DMS79 treated with DMSO at 0.1 percent for 48 hours (cell line): ENCODE results near the gene LRRK2.
"Not testable (repeated sequence)": the region's sequence is repeated elsewhere in the genome, so short reads cannot be mapped to it uniquely, and the experiment has no call there.

Experiments
- DNase-seq: peaks from one replicate; lab custom pipeline; 2025; lab: John Stamatoyannopoulos, UW

Gene LRRK2

DNA sequence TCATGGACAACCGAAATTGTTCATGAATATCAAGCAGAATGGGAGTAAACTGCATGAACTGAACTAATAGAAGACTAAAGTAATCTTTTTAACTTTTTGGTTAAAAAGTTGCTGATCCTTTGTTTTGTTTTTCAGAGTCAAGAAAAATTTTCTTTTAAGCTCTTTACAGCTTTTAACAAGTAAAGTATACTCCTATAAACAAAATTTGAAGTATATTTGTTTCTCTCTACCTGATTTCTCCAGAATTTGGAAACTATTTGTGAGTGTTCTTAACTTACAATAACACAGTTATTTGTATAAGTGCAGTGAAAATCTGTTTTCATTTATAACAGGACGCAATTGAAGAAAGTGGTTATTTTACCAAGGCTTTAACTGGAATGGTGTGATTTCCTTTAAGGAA lies 12.2 kb upstream of the LRRK2 start:
- DNase-seq = no peak

DNA sequence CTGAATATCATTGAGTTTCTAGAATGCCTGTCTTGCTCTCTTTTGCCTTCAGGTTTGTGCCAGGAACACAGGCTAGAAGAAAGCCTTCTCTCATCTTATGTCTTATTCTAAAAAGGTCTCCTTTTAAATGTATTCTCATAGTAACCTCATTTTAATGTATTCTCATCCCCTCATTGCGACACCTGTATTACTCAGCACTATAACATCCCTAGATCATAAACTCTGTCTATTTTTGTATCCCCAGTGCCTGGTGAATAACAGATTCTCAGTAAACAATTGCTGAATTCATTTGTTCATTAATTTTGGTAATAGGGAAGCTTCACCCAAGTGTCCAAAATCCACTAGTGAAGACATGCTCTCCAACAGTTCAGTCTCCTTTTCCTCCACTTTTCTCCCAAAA lies 8.8 kb upstream of the LRRK2 start:
- DNase-seq = no peak

DNA sequence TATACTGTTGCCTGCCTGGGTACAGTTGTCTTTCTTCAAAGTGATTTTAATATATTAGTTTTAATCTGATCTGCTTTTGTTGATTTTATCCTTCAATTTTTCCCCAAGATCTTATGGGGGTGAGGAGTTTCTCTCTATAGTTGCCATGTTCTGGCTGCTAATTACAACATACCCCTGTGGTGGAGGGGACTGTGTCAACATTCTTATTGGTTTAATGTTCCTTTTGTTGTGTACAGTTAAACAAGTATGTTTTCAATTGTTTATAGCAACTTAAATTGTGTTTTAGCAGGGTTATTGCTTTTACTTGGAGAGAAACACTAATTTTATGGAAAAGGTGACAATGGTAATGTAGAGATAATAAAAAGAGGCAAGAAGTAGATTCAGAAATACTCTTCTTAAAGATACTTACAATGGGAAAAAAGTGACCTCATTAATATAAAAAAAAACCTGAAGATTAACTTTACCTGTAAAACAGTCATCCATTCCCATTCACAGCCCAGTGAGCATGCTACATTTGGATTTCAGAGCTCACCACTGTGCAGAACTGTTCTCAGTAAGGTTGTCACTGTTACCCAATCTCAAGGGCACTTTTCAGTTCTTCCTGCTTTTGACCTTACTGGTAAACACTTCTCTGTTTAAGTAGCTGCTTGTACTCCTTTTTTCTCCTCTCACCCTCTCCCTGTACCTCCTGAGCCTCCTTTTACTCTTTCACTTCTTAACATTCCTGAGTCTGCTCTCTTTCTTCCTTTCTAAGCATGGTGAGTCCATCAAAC lies 8.1 kb upstream of the LRRK2 start:
- DNase-seq = no peak

DNA sequence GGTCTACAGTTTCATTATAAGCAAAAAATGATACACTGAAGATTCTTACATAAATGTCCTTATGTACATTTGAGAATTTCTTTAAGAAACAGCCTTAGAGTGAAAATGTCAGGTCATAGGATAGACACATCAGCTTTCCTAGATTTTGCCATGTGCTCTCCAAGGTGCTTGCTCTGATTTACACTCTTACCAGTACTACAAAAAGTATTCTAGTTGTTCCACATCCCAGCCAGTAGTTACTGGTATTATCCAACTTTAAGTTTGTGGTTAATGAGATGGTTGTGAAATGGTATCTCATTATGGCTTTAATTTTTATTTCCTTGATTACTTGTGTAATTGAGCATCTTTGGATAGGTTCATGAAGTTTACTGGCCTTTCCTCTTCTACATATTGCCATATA lies 5.0 kb upstream of the LRRK2 start:
- DNase-seq = no peak

DNA sequence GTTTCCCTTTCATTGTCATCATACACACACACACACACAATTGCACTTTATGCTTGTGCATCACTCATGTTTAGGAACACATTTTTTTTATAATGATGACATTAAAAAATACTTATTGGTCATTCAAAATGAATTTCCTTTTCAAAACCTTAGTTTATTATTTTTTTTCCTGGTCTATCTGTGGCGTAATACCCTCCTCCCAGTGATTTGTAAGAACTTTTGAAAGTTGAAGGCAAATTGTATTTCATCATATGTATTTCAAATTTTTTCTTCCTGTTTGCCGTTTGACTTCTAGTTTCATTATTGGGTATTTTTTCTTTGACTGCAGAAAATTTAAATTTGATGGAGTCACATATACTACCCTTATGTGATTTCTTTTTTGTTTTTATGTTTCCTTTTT lies 2.5 kb upstream of the LRRK2 start:
- DNase-seq = no peak

DNA sequence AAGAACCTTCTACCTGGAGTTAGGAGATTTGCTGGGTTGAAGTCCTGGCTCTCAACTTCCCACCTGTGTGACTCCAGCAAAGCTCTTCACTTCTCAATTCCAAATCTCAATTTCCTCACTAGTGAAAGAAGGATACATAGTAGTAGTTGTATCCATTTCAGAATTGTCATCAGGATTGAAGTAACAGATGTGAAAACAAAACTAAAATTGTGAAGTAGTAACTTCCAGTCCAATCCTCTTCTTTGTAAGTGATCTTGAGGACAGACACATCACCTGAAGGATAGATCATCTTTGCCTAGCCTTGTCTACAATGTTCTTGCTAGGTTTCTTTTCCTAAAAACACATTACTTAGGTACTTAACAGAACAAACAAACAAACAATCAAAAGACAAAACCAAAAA lies 1.2 kb upstream of the LRRK2 start:
- no peak for DNase-seq

DNA sequence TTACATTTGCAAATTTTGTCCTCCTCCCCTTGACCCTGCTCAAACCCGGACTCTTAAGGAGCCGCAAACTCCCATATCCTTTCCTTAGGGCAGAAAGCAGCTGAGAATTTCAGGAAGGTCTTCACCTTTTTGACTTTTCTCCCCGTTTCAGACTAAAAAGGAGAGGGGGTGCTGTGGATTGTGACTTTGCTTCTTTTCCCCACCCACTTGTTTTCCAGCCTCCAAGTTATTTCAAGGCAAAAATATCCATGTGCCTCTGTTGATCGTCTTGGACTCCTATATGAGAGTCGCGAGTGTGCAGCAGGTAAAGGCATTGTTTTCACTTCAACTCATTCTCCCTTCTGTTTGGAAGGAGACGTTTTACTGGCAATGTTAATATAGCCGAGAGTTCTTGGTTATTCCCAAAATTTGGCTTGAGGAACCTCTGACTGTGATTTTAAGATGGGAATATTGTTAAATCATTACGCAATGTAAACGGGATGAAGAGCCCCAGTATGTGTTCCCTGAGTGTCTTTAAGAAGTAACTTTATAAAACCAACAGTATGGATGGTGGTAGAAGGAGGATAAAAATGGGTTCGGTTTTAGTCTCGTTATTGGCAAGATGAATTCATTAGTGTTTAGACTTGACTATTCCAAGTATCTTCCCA lies 663 bp downstream of the LRRK2 start:
- DNase-seq = no peak

DNA sequence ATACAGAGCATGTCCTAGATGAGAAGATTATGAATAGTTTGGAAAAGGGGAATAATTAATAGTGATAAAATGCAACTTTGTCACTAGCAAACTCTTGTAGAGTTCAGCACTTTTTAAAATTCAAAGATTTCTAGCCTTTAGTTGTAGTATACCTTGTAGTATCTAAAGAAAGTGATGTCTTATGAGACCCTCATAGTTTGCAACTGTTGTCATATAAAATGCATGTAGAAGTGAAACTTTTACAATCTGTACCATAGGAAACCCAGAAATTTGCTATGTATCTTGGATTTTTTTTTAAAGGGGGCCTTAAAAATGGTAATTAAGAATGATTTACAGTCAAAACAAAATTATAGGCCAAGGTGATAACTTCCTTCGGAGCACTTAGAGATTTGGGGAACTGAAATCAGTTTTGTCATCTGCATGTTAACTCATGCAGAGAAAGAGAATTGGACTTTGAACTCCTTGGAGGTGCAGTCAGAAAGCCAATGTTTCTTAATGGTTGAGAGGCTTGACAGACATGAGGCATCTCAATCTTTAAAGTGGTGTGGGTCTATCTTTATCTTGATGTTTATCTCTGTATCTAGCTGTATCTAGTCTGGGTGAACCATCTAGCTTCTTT lies 1.3 kb downstream of the LRRK2 start:
- no peak for DNase-seq

DNA sequence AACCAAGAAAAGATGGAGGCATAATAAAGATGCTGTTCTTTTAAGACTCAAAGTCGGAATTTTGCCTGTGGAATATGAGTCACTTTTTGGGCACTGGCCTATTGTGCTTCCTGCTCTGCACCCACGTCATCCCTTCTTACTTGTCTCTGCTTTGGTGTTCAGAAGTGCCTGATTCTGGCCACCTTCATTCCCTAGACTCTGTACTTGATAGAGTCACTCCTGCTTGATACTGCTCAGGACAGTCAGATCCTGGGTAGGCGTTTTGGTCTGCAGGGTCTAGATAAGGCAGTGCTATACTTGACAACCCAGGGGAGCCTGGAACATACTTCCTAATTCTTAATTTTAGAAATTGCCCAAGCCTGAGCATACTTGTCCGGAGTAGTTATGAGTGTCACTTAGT lies 1.9 kb downstream of the LRRK2 start:
- no peak for DNase-seq

DNA sequence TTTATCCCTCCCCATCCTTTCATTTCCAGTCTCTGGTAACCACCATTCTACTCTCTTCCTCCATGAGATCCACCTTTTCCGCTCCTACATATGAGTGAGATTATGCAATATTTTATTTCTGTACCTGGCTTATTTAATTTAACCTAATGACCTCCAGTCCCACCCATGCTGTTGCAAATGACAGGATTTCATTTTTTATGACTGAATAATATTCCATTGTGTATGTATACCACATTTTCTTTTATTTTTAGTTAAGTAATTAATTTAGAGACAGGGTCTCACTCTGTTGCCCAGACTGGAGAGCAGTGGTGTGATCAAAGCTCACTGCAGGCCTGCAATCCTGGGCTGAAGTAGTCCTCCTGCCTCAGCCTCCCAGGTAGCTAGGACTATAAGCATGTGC lies 2.6 kb downstream of the LRRK2 start:
- no peak for DNase-seq

DNA sequence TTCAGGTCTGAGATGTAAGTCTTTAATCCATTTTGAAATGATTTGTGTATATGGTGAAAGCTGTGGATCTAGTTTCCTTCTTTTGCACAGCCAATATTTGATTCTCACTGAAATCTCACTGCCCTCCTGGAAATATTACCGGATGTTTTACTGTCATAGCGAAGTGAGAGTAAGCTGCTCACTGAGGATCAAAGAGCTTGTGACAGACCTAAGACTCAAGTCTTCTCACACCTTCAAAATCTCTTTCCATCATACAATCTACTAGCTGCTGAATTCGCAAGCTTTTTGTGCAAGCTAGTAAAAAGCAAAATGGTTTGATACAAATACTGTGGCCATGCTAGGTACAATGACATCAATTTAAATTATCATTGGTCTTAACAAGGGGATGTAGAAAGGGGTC lies 3.9 kb downstream of the LRRK2 start:
- DNase-seq = no peak

DNA sequence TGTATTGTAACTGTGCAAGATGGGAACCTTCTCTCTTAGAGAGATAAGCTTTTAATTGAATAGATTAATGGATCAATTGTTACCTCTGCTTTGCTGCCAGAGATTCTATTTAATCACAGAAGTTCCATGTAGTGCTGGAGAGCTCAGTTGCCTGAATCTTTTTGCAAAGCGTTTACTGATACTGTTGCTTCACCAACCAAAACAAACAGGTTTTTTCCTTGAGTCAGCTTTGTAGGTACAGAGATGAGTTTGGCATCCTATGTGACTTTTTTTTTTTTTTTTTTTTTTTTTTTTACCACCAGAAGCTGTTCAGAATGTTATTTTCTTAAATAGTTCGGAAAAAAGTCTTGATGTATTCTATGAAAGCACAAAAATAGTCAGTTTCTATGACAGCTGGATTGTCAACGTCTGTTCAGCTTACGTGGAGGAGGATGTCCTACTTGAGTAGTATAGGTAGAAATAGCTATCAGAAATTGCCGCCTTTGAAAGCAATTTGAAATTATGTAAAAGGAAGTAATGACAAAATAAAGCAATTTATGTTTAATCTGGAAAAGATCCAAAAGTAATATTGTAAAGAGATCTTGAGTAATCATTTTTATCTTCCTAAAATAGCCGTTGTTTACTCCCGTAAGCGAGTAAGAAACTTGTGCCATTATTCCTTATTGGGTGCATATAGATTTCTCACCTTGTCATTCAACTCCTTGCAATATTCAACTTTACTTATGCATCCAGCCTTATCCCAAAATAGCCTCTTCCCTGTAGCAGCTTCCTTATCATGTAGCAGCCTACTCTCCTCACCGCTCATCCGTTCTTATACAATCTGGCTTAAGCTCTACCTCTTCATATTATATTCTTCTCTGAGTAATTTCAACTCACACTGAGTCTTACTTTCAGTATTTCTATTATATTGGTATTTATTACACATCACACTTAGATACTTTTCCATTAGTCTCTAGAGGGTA lies 5.2 kb downstream of the LRRK2 start:
- DNase-seq = no peak

DNA sequence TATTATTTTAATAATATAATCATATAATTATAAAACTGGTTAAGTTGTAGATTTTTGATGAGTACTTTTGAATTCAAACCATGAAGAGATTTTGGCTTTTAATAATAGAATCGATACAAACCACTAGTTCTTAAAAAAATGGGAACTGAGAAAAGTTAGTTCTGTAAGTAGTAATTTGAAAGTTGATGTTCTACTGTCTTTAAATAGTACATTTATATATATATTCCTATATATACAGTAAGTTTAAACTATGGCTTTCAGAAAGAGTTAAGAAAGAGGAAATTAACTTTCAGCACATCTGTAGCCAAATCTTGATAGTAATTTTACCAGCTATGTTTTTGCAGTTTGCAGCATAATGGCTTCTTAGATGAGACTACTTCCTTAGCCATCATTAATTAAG lies 7.8 kb downstream of the LRRK2 start:
- DNase-seq = no peak

DNA sequence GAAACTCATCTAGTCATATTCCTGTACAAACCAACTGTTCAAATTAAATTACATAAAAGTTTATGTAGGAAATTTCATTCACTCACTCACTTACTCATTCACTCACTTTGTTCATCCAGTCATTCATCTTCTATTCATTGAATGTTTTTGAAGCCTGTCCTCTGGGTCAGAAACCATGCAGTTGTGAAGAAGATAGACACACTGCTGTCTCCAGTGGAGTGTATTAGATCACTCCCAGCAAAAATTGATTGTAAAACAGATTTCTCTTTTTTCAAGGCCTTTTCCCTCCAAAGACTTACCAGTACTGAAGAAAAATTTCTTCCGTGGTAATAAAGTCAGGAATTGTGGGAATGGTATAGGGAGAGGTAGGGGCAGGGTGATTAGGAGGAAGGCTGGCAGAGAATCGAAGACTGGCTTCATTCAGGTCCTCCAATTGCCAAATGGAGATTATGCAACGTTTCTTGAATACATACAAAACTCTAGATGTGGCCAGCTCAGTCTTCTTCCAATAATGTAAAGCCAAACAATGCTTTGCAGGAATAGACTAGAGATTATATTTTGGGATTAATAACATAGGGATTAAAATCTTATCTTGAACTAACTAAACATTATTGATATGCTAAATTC lies 9.1 kb downstream of the LRRK2 start:
- DNase-seq = no peak

DNA sequence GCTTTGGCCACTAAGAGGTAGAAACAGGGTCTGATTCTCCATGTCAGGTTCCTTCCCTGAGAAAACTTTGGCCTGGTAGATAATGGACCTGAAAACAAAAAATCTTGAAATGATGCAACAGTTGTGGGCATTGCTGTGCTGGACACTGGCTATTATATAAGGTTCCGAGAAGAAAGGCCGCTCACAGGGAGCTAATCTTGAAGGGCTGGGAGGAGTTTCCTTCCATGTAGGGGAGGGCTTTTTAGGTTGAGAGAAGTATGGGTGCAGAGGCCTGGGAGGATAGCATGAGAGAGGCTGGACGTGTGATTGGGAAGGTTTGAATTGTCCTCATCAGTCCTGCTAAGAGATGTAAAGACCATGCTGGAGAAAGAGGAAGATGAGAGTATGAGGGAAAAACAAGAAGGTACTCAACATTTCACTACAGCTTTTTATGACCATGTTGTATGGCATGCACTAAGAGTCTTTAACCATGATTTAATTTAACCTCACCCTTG lies 11.6 kb downstream of the LRRK2 start:
- no peak for DNase-seq

DNA sequence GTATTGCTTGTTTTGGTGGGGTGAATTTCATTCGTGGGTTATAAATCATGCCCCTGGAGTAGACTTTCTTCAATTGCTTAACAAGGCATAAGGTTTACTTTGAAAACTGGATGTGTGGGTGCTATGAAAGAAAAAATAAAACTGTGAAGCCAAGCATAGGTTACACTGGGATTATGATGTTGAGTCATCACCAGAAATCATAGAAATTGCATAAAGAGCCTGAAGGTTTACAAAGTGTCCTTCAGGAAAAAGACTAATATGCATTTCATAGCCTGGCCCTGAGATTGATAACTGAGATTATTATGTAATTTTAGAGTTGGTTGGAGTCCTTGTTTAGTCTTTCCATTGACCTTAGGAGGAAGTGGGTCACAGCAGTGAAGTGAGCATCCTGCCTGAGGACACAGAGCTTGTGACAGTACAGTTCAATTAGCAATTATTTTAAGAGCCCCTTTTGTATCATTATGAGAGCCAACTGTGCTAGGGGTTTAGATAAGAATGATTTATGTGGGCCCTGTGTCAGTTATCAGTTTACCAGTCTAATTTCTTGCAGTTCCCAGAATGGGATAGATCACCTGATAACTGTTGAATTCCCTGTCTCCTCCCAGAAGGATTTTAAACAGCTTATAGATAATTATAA lies 13.6 kb downstream of the LRRK2 start:
- DNase-seq = no peak

DNA sequence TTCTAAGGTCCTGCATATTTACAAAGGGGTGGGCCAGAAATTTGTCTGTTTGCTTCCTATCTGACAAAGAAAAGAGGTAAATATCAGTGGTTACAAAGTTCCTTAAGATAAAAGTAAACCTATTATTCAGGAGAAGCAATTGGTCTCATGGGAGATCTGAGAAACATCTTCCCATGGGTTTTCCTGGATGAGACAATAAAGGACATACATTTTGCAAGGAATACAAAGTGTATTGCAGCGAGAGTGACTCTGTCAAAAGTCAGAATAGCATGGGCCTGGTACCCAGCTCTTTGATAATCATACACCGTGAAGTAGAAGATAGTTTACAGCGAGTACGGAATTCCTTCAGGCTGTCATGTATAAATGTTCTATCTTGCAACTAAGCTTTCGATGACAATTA lies 14.2 kb downstream of the LRRK2 start:
- DNase-seq = no peak

DNA sequence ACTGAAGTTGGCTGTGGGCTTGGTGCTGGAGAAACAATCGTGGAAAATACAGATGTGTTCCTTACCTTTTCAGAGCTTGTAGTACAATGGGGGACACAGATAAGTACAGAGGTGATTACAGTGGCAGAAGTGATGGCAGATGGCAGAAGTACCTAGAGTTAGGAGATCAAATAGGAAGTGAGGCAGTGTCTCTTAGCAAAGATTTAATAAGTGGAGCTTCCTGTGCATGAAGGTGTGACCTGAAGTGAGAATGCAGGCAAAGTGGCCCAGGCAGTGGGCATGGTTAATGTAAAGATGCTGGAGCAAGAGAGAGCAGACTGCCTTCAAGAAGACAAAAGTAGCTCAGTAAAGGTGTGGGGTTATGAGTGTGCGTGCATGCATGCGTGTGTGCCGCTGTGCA lies 16.0 kb downstream of the LRRK2 start:
- DNase-seq = no peak

DNA sequence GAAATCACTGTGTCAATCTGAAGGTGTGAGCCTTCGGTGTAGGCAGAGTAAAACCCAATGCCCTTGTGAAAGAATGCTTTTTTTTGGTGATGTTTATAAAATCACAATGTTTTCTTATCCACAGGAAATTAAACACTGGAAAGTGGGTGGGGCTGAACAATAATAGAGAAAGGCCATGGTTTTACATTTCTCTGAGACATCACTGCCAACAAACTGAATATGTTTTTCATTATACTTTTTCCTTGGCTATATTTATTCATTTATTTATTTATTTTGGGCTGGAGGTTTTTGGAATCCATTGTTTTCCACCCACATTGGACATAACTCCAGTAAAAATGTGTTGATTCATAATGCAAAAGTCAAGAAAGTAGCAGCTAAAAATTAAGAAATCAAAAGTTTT lies 16.9 kb downstream of the LRRK2 start:
- DNase-seq = no peak

DNA sequence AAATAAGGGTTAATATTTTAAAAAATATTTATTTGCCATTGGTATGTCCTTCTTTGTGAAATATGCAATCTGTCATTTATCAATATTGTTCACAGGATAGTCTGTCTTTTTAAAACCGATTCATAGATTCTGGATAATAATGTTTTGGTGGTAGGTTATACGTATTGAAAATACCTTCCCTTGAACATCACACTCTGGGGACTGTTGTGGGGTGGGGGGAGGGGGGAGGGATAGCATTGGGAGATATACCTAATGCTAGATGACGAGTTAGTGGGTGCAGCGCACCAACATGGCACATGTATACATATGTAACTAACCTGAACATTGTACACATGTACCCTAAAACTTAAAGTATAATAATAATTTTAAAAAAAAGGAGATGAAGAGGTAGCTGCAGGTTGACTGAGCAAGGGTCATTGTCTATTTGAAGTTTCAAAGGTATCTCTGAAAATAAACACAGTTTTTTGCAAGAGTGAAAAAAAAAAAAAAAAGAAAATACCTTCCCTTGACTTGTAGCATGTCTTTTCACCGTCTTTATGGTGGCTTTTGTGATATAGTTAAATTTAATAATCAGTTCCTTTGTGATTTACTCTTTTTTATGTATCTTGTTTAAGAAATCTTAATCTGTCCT lies 19.8 kb downstream of the LRRK2 start:
- not testable (repeated sequence) for DNase-seq

DNA sequence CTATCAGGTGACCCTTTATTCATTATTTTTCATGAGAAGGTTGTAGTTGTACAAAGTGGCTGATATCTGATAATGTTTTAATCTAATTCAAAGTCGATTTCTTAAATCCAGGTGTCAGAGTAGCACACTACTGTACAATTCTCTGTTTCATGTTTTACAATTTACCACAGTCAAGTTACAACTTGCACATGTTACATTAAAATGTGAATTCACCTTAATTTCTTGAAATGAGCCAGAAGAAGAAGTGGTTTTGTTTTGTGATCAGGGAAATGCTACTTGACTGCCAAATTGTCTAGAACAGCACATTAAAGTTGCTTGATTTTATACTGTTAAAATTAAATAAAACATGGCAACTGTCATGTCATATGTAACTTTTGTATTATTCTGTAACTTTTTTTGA lies 23.2 kb downstream of the LRRK2 start:
- no peak for DNase-seq
